C4-2B (cell line): ENCODE data around the gene CYSTM1.

Experiments
- H3K27ac ChIP-seq: fragments of 450-650 bp; 2 replicates; pipeline ENCODE4 v1.5.1; 2017
- ZFX ChIP-seq: fragments of 450-650 bp; IDR thresholded peaks from 2 replicates; pipeline ENCODE4 v1.6.1; 2017
- TF ChIP-seq, protein P1 (sequence below): fragments of 450-650 bp; conservative IDR thresholded peaks from 2 replicates; pipeline ENCODE4 v1.5.1; 2017; ENCODE audit warnings: mild to moderate bottlenecking

The CYSTM1 gene

DNA sequence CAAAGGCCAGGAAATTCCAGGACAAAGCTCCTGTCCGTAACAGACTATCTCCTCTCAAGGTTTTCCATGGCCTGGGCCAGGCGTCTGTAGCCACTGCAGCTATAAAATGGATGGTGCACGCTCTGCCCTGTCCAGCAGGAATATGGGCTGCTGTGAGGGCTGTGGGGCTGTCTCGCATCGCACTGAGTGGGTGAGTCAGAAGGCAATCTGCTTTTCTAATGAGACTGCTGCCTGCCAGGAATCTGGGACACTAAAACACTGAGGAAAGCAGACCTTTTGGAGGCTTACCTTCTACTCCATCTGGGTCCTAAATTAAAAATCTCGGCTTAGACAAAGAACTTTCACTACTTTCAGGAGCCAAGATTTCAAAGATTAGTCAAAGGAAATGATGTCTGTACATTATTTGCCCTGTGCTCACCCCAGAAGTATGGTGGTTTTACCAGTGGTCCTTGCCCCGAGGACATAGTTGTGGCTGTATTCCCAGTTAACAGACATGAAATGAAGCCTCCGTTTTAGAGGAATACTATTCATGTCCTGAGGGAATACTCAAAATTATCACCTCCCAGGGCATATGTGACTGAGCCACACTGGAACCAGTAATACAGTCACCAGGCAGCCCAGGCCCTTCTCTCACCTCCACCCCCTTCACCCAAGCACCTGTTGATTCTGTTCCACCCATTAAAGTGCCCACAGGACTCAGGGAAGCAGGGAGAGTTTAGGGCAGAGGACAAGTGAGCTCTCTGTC is 71.6 kb downstream of the CYSTM1 start:
- no peak overlapping the region for H3K27ac ChIP-seq
- TF ChIP-seq, protein P1, sequence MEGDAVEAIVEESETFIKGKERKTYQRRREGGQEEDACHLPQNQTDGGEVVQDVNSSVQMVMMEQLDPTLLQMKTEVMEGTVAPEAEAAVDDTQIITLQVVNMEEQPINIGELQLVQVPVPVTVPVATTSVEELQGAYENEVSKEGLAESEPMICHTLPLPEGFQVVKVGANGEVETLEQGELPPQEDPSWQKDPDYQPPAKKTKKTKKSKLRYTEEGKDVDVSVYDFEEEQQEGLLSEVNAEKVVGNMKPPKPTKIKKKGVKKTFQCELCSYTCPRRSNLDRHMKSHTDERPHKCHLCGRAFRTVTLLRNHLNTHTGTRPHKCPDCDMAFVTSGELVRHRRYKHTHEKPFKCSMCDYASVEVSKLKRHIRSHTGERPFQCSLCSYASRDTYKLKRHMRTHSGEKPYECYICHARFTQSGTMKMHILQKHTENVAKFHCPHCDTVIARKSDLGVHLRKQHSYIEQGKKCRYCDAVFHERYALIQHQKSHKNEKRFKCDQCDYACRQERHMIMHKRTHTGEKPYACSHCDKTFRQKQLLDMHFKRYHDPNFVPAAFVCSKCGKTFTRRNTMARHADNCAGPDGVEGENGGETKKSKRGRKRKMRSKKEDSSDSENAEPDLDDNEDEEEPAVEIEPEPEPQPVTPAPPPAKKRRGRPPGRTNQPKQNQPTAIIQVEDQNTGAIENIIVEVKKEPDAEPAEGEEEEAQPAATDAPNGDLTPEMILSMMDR: no peak
- TF ChIP-seq ZFX: no peak

DNA sequence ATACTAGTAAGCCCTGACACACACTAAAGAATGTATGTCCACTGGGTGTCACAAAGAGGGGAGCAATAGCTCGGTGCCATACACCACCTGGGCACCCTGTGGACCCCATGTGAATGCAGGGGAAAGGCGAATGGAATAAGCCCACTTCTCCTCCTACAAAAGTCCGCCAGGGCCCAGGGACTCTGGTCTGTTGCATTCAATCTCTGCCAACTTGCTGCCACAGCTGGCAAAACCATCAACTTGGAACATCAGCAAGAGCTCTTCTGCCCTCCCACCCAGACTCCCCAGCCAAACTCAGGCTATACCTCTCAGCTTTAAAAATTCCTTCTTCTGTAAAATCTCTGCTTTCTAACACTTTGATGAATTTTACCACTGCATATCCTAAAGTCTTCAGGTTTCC is 73.4 kb downstream of the CYSTM1 start:
- H3K27ac ChIP-seq: no peak overlapping the region
- TF ChIP-seq, protein P1: no peak
- no peak for TF ChIP-seq ZFX

- TF ChIP-seq, protein P1: no peak
- no peak for TF ChIP-seq ZFX
- no peak overlapping the region for H3K27ac ChIP-seq
Observed at GRCh38 chr5:140249536-140249935, 74.5 kb downstream of the CYSTM1 start.

- no peak overlapping the region for H3K27ac ChIP-seq
- TF ChIP-seq, protein P1: no peak
- TF ChIP-seq ZFX: no peak
Observed at GRCh38 chr5:140250386-140250785, 75.4 kb downstream of the CYSTM1 start.

DNA sequence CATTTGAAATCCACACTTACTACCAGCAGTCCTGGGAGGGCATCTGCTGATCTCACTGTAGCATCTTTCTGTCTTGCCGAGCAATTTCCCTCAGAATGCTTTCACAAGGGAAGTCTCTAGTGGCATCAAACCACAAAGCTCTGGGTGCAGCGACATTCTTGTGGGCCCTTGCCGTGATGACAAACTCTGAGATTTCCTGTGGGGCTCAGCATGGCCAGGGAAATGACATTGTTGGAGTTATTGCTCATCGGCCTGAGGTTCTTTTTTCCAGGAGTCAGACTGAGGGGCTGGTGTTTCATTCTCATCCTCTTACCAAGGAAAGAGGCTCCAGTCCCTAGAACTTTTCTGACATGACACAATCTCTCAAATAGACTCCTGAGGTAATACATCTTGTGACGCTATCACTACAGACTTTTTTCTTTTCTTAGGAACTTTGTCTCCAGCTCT is 76.6 kb downstream of the CYSTM1 start:
- H3K27ac ChIP-seq: no peak overlapping the region

GRCh38 chr5:140252470-140253126 is 77.6 kb downstream of the CYSTM1 start:
- H3K27ac ChIP-seq: no peak overlapping the region
- no peak for TF ChIP-seq ZFX
- TF ChIP-seq, protein P1: no peak

More for the DNA sequence above, 76.6 kb downstream of the CYSTM1 start:
- TF ChIP-seq, protein P1: no peak
- no peak for TF ChIP-seq ZFX

DNA sequence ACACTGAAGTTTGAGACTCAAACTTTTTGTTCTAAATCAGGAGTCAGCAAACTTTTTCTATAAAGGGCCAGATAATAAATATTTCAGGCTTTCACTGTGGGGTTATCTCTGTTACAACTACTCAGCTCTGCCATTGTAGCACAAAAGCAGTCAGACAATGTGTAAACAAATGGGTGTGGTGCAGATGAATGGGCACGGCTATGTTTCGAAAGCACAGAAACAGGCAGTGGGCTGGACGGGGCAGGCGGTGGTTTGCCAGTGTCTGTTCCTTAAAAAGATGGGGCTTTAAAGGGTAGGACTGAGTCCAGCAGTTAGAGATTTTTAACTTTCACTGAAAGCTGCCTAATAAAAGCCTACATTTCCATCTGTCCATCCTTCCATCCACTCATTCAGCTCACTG is 79.0 kb downstream of the CYSTM1 start:
- H3K27ac ChIP-seq: no peak overlapping the region
- TF ChIP-seq, protein P1: no peak
- no peak for TF ChIP-seq ZFX
